Stimulated activated naive CD8-positive, alpha-beta T cell treated with anti-CD3 and anti-CD28 coated beads, Interleukin-15, amount 100 ng/mL, for 72 hours (primary cell): ENCODE measurements around the gene OR2AT4.

ENCODE experiments used
- ATAC-seq: fragments of 150-1000 bp; cut with Tn5 transposase; 2 replicates; pipeline ENCODE4 v1.10.0; 2021; ENCODE audit warnings: mild to moderate bottlenecking, moderate library complexity
- DNase-seq, 2 donors: peaks; one replicate each; pipeline ENCODE4 v3.0.0; 2021 to 2022
- H3K27ac Mint-ChIP-seq, 2 donors: one replicate each; pipeline ENCODE4 v1.8.0; 2022; ENCODE audit warnings: mild to moderate bottlenecking in 2 of 2, mixed read lengths in 2 of 2, moderate library complexity in 2 of 2
- H3K27me3 Mint-ChIP-seq: one replicate; pipeline ENCODE4 v1.8.0; 2022; ENCODE audit warnings: mixed read lengths
- H3K4me1 Mint-ChIP-seq: one replicate; pipeline ENCODE4 v1.8.0; 2022; ENCODE audit warnings: mild to moderate bottlenecking, mixed read lengths
- H3K4me3 Mint-ChIP-seq, 2 donors: one replicate each; pipeline ENCODE4 v1.8.0; 2022; ENCODE audit warnings: mild to moderate bottlenecking in 2 of 2, mixed read lengths in 2 of 2, moderate library complexity in 1 of 2
- H3K9me3 Mint-ChIP-seq, 2 donors: one replicate each; pipeline ENCODE4 v1.8.0; 2022; ENCODE audit warnings: mixed read lengths in 2 of 2

OR2AT4 gene

GRCh38 chr11:75087319-75088305, 9.1 kb downstream of the OR2AT4 start:
- Mint-ChIP-seq H3K4me3 (no peak overlapping the region), H3K27me3 (peaks cover 30% of the 10 kb centered on the region), H3K9me3 (peaks cover 5 to 26% of the 10 kb centered on the region in 2 donors), H3K27ac (no peak overlapping the region), H3K4me1 (no peaks in the 10 kb centered on the region)
- ATAC-seq: no peak
- no peak for DNase-seq

- Mint-ChIP-seq H3K27ac (no peak overlapping the region), H3K9me3 (peaks cover 0 to 11% of the 10 kb centered on the region in 2 donors), H3K27me3 (peaks cover 42% of the 10 kb centered on the region), H3K4me1 (no peaks in the 10 kb centered on the region), H3K4me3 (no peak overlapping the region)
- ATAC-seq (no peak), DNase-seq (no peak)
These were observed 11.8 kb downstream of the OR2AT4 start for GRCh38 chr11:75084883-75085282.

- H3K4me1 Mint-ChIP-seq: no peaks in the 10 kb centered on the region
- H3K27ac Mint-ChIP-seq: no peak overlapping the region
- ATAC-seq (no peak), DNase-seq (no peak)
- H3K4me3 Mint-ChIP-seq: no peak overlapping the region
- H3K9me3 Mint-ChIP-seq: no peaks in the 10 kb centered on the region
- H3K27me3 Mint-ChIP-seq: peaks cover 32% of the 10 kb centered on the region
These were observed 13.5 kb downstream of the OR2AT4 start for GRCh38 chr11:75083217-75083605.

GRCh38 chr11:75082601-75083216, 14.0 kb downstream of the OR2AT4 start:
- no peak for ATAC-seq
- DNase-seq: no peak
- Mint-ChIP-seq H3K4me1 (no peaks in the 10 kb centered on the region), H3K27ac (no peak overlapping the region), H3K4me3 (no peak overlapping the region), H3K9me3 (no peaks in the 10 kb centered on the region), H3K27me3 (peaks cover 35% of the 10 kb centered on the region)

- ATAC-seq (no peak), DNase-seq (no peak)
- Mint-ChIP-seq H3K4me1 (no peaks in the 10 kb centered on the region), H3K9me3 (no peaks in the 10 kb centered on the region), H3K4me3 (no peak overlapping the region), H3K27me3 (peaks cover 39% of the 10 kb centered on the region), H3K27ac (no peak overlapping the region)
These were observed 17.1 kb downstream of the OR2AT4 start for GRCh38 chr11:75079546-75079945.

- DNase-seq (no peak), ATAC-seq (no peak)
- Mint-ChIP-seq H3K4me3 (no peak overlapping the region), H3K4me1 (no peaks in the 10 kb centered on the region), H3K9me3 (no peaks in the 10 kb centered on the region), H3K27me3 (peaks cover 37% of the 10 kb centered on the region), H3K27ac (no peak overlapping the region)
These were observed 18.4 kb downstream of the OR2AT4 start for GRCh38 chr11:75078233-75078632.

GRCh38 chr11:75077316-75077715, 19.4 kb downstream of the OR2AT4 start:
- H3K27ac Mint-ChIP-seq: no peak overlapping the region
- H3K4me1 Mint-ChIP-seq: no peaks in the 10 kb centered on the region
- DNase-seq: no peak
- no peak overlapping the region for H3K4me3 Mint-ChIP-seq
- no peaks in the 10 kb centered on the region for H3K9me3 Mint-ChIP-seq
- no peak for ATAC-seq
- peaks cover 30% of the 10 kb centered on the region for H3K27me3 Mint-ChIP-seq

- H3K9me3 Mint-ChIP-seq: no peaks in the 10 kb centered on the region
- ATAC-seq: no peak
- no peaks in the 10 kb centered on the region for H3K4me1 Mint-ChIP-seq
These were observed 20.0 kb downstream of the OR2AT4 start for GRCh38 chr11:75076671-75077070.

GRCh38 chr11:75073459-75074190, 23.1 kb downstream of the OR2AT4 start:
- H3K4me1 Mint-ChIP-seq: no peaks in the 10 kb centered on the region
- peaks cover 41% of the 10 kb centered on the region for H3K27me3 Mint-ChIP-seq
- ATAC-seq (no peak), DNase-seq (no peak)
- no peak overlapping the region for H3K27ac Mint-ChIP-seq
- H3K9me3 Mint-ChIP-seq: no peaks in the 10 kb centered on the region
- no peak overlapping the region for H3K4me3 Mint-ChIP-seq

More at GRCh38 chr11:75076671-75077070, 20.0 kb downstream of the OR2AT4 start:
- Mint-ChIP-seq H3K27ac (no peak overlapping the region), H3K27me3 (peaks cover 27% of the 10 kb centered on the region), H3K4me3 (no peak overlapping the region)
- DNase-seq: no peak

GRCh38 chr11:75072582-75072981, 24.1 kb downstream of the OR2AT4 start:
- H3K4me1 Mint-ChIP-seq: no peaks in the 10 kb centered on the region
- no peak overlapping the region for H3K27ac Mint-ChIP-seq
- no peak for ATAC-seq
- no peaks in the 10 kb centered on the region for H3K9me3 Mint-ChIP-seq
- H3K4me3 Mint-ChIP-seq: no peak overlapping the region
- peaks cover 33% of the 10 kb centered on the region for H3K27me3 Mint-ChIP-seq
- no peak for DNase-seq

- H3K27me3 Mint-ChIP-seq: peaks cover 47% of the 10 kb centered on the region
- ATAC-seq (no peak), DNase-seq (no peak)
- H3K27ac Mint-ChIP-seq: no peak overlapping the region
- no peaks in the 10 kb centered on the region for H3K4me1 Mint-ChIP-seq
- no peak overlapping the region for H3K4me3 Mint-ChIP-seq
- H3K9me3 Mint-ChIP-seq: no peaks in the 10 kb centered on the region
These were observed 27.2 kb downstream of the OR2AT4 start for GRCh38 chr11:75069473-75069872.

GRCh38 chr11:75068993-75069392, 27.7 kb downstream of the OR2AT4 start:
- H3K4me3 Mint-ChIP-seq: no peak overlapping the region
- no peaks in the 10 kb centered on the region for H3K4me1 Mint-ChIP-seq
- H3K9me3 Mint-ChIP-seq: no peaks in the 10 kb centered on the region
- DNase-seq (no peak), ATAC-seq (no peak)
- H3K27ac Mint-ChIP-seq: no peak overlapping the region
- peaks cover 47% of the 10 kb centered on the region for H3K27me3 Mint-ChIP-seq

- no peak overlapping the region for H3K27ac Mint-ChIP-seq
- H3K27me3 Mint-ChIP-seq: peaks cover 47% of the 10 kb centered on the region
- H3K4me3 Mint-ChIP-seq: no peak overlapping the region
- ATAC-seq: no peak
- no peaks in the 10 kb centered on the region for H3K9me3 Mint-ChIP-seq
- no peaks in the 10 kb centered on the region for H3K4me1 Mint-ChIP-seq
- DNase-seq: no peak
These were observed 28.1 kb downstream of the OR2AT4 start for GRCh38 chr11:75068559-75068958.

GRCh38 chr11:75066061-75066460, 30.6 kb downstream of the OR2AT4 start:
- DNase-seq (no peak), ATAC-seq (no peak)
- Mint-ChIP-seq H3K27me3 (peaks cover 48% of the 10 kb centered on the region), H3K9me3 (no peaks in the 10 kb centered on the region), H3K27ac (no peak overlapping the region), H3K4me1 (no peaks in the 10 kb centered on the region), H3K4me3 (no peak overlapping the region)

- no peaks in the 10 kb centered on the region for H3K4me1 Mint-ChIP-seq
- H3K27ac Mint-ChIP-seq: no peak overlapping the region
- H3K4me3 Mint-ChIP-seq: no peak overlapping the region
- H3K27me3 Mint-ChIP-seq: peaks cover 46% of the 10 kb centered on the region
- ATAC-seq (no peak), DNase-seq (no peak)
- no peaks in the 10 kb centered on the region for H3K9me3 Mint-ChIP-seq
These were observed 32.8 kb downstream of the OR2AT4 start for GRCh38 chr11:75063741-75064314.
